HG02840 (cell line): ENCODE measurements around the gene NCEH1.

Source experiments
- ATAC-seq: cut with Tn5 transposase; IDR thresholded peaks from one replicate; pipeline ENCODE4 v1.9.1; 2021; ENCODE audit warnings: mild to moderate bottlenecking, moderate library complexity, moderate number of reproducible peaks; ENCODE audit not compliant: unreplicated experiment, low FRiP score

Gene NCEH1

GRCh38 chr3:172592898-172593669 lies 117.8 kb downstream of the NCEH1 start:
- no peak for ATAC-seq

- peak; percentile 89 for ATAC-seq
Observed at GRCh38 chr3:172591876-172592771, 118.7 kb downstream of the NCEH1 start.

GRCh38 chr3:172591125-172591605 lies 119.7 kb downstream of the NCEH1 start:
- ATAC-seq: no peak

GRCh38 chr3:172586436-172586835 lies 124.4 kb downstream of the NCEH1 start:
- ATAC-seq: no peak

GRCh38 chr3:172585954-172586353 lies 124.9 kb downstream of the NCEH1 start:
- no peak for ATAC-seq

- no peak for ATAC-seq
Observed at GRCh38 chr3:172582712-172583111, 128.2 kb downstream of the NCEH1 start.

GRCh38 chr3:172581757-172582166 lies 129.1 kb downstream of the NCEH1 start:
- ATAC-seq: no peak

- peak; percentile 74 for ATAC-seq
Observed at GRCh38 chr3:172580680-172581401, 130.0 kb downstream of the NCEH1 start.
